GM18951 (cell line): ENCODE data around the gene HOXC5.

Experiments
- POLR2A ChIP-seq: IDR thresholded peaks from 4 replicates; pipeline ENCODE4 v1.6.1; 2011; ENCODE audit warnings: mild to moderate bottlenecking; ENCODE audit not compliant: insufficient read length, insufficient read depth; ENCODE audit errors: extremely low read depth
- in situ Hi-C: fragments of 300-500 bp; cut with MboI; formaldehyde crosslinking; loops from one replicate; pipeline ENCODE4 v1.12.0; 2022; ENCODE audit warnings: low sequenced_read_pairs, mixed read lengths, inconsistent platforms; ENCODE audit not compliant: unreplicated experiment

HOXC5 gene

GRCh38 chr12:53999559-54000115, 33.2 kb upstream of the HOXC5 start:
- TF ChIP-seq POLR2A, result no peak
- in situ Hi-C loops, result loop anchor here (25.0 kb wide), 1 partner anchor 363 kb away; the partner anchor contains the start of gene GPR84

GRCh38 chr12:54000116-54001114, 32.4 kb upstream of the HOXC5 start, which contains the start of gene HOXC9:
Gene HOXC9 (plus strand): TSS chr12:54000161. CDS start chr12:54000189, 28 bp downstream.
- in situ Hi-C loops, result loop anchor here (25.0 kb wide), 1 partner anchor 362 kb away; the partner anchor contains the start of gene GPR84

GRCh38 chr12:54001283-54002187, 31.3 kb upstream of the HOXC5 start:
- in situ Hi-C loops, result loop anchor here (25.0 kb wide), 1 partner anchor 361 kb away; the partner anchor contains the start of gene GPR84
- no peak for TF ChIP-seq POLR2A

More at GRCh38 chr12:54000116-54001114, 32.4 kb upstream of the HOXC5 start, which contains the start of gene HOXC9:
- TF ChIP-seq POLR2A, result no peak

- in situ Hi-C loops, result loop anchor here (25.0 kb wide), 1 partner anchor 360 kb away; the partner anchor contains the start of gene GPR84
- TF ChIP-seq POLR2A, result no peak
Observed at GRCh38 chr12:54002278-54002914, 30.5 kb upstream of the HOXC5 start.

- TF ChIP-seq POLR2A, result no peak
- in situ Hi-C loops, result loop anchor here (25.0 kb wide), 1 partner anchor 359 kb away; the partner anchor contains the start of gene GPR84
Observed at GRCh38 chr12:54002915-54003389, 29.9 kb upstream of the HOXC5 start.

- TF ChIP-seq POLR2A, result no peak
- in situ Hi-C loops, result loop anchor here (25.0 kb wide), 1 partner anchor 359 kb away; the partner anchor contains the start of gene GPR84
Observed at GRCh38 chr12:54003625-54004024, 29.2 kb upstream of the HOXC5 start.

- in situ Hi-C loops, result loop anchor here (25.0 kb wide), 1 partner anchor 358 kb away; the partner anchor contains the start of gene GPR84
- TF ChIP-seq POLR2A, result no peak
Observed at GRCh38 chr12:54004063-54004840, 28.6 kb upstream of the HOXC5 start.

- no peak for TF ChIP-seq POLR2A
- in situ Hi-C loops, result loop anchor here (25.0 kb wide), 1 partner anchor 357 kb away; the partner anchor contains the start of gene GPR84
Observed at GRCh38 chr12:54004841-54005530, 27.9 kb upstream of the HOXC5 start.

- in situ Hi-C loops, result loop anchor here (25.0 kb wide), 1 partner anchor 357 kb away; the partner anchor contains the start of gene GPR84
- TF ChIP-seq POLR2A, result no peak
Observed at GRCh38 chr12:54005531-54005852, 27.4 kb upstream of the HOXC5 start.

GRCh38 chr12:54005853-54006558, 26.8 kb upstream of the HOXC5 start:
- in situ Hi-C loops, result loop anchor here (25.0 kb wide), 1 partner anchor 356 kb away; the partner anchor contains the start of gene GPR84
- TF ChIP-seq POLR2A, result no peak
